IMR-90 (cell line): ENCODE measurements around the gene CRAMP1.

ENCODE experiments used
- CTCF ChIP-seq: conservative IDR thresholded peaks from 2 replicates; pipeline ENCODE4 v1.5.1; 2012; ENCODE audit warnings: mild to moderate bottlenecking, low read depth, low read length, improper control_type of control experiment
- FOS ChIP-seq: fragments of 150-350 bp; IDR thresholded peaks from 2 replicates; pipeline ENCODE4 v1.6.1; 2016; ENCODE audit warnings: low read depth, low read length
- MAFK ChIP-seq: IDR thresholded peaks from 2 replicates; pipeline ENCODE4 v1.6.1; 2012; ENCODE audit warnings: low read depth, low read length, improper control_type of control experiment
- MAZ ChIP-seq: IDR thresholded peaks from 2 replicates; pipeline ENCODE4 v1.6.1; 2012; ENCODE audit warnings: low read depth, mild to moderate bottlenecking, low read length, improper control_type of control experiment, moderate library complexity, borderline replicate concordance
- POLR2A ChIP-seq: IDR thresholded peaks from 2 replicates; pipeline ENCODE4 v1.6.1; 2012; ENCODE audit warnings: mild to moderate bottlenecking, low read depth, low read length
- RCOR1 ChIP-seq: IDR thresholded peaks from 2 replicates; pipeline ENCODE4 v1.6.1; 2012; ENCODE audit warnings: mild to moderate bottlenecking, low read length, improper control_type of control experiment; ENCODE audit not compliant: insufficient replicate concordance
- SMC3 ChIP-seq: fragments of 150-350 bp; IDR thresholded peaks from 2 replicates; pipeline ENCODE4 v1.6.1; 2016; ENCODE audit warnings: low read depth, mild to moderate bottlenecking, antibody characterized with exemption, low read length, moderate library complexity
- USF2 ChIP-seq: fragments of 150-350 bp; IDR thresholded peaks from 2 replicates; pipeline ENCODE4 v1.6.1; 2017; ENCODE audit warnings: mild to moderate bottlenecking, antibody characterized with exemption, low read length, low read depth

GRCh38 chr16:1709356-1709755 is 97.2 kb downstream of the CRAMP1 start:
- TF ChIP-seq RCOR1 (no peak), MAFK (no peak), CTCF (no peak), SMC3 (no peak), POLR2A (no peak), MAZ (no peak), USF2 (no peak), FOS (no peak)
